ENCODE measurements around the gene SLC16A5. TPM values are rescaled to one million over a fixed set of nuclear protein-coding genes. Genes with fewer than 3 reads are reported as not detected.
"Not testable (repeated sequence)": the region's sequence is repeated elsewhere in the genome, so short reads cannot be mapped to it uniquely, and the experiment has no call there.

SLC16A5 gene
- polyA plus RNA-seq, 4 donors = 24.1 to 32.3 (median 27.8) TPM

DNA sequence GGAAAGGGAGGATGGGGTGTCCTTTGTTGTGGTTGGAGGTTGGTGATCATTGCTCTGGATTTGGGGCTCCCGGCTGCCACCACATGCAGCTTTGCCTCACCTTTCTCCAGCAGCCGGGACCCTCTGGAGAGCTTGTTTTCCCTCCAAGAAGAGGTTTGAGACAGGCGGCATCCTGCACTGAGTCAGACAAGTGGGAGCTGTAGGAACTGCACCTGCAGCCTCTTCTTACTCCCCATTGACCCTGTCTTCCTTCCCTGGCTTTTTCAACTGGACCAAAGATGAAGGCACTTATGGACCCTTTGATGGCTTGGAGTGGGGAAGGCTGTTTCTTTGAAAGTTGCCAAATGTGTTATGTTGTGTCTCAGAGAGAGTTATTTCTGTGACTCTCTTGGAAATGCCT is 24.1 kb upstream of the SLC16A5 start:
- DNase-seq (ENCODE audit: low read depth in 4 of 4, low spot score in 3 of 4) = no peak

DNA sequence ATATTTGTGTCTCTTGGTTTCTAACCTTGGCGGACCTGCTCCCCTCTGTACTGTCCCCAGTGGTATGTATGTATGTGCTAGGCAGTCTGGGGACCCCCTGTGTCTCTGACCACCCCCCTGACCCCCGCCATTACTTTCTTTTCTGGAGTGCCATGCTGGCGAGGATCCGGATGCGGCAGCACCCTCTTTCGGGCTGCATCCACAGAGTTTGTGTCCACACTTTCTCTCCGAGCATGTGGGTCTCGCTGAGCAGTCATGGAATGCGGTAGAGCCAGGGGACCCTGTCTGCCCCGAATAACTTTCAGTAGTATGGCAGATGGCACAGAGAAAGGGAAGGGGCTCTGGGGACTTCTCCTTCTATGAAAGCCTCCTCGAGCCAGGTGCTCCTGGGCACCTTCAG is 23.7 kb upstream of the SLC16A5 start:
- no peak for DNase-seq (ENCODE audit: low read depth in 4 of 4, low spot score in 3 of 4)

DNA sequence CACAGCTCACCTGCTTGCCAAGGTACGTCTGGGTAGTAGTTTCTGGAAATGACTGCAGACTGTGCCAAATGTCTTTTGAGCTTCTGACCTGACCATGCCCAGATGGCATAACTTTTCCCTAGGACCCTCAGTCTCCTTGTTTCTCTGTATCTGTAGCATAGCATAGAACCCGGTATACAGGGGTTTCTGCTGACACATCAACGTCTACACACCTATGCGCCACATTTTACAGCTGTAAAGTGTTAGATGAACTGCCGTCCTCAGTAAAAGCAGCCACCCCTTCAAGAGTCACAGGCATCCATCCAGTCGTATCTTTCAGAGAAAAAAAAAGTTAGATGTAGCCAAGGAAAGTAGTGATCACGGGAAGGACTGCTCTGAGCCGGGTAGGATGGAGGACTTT is 23.3 kb upstream of the SLC16A5 start:
- no peak for DNase-seq (ENCODE audit: low read depth in 4 of 4, low spot score in 3 of 4)

GRCh38 chr17:75064867-75065561 is 22.7 kb upstream of the SLC16A5 start:
- DNase-seq (ENCODE audit: low read depth in 4 of 4, low spot score in 3 of 4) = no peak

GRCh38 chr17:75065562-75066151 is 22.1 kb upstream of the SLC16A5 start:
- no peak for DNase-seq (ENCODE audit: low read depth in 4 of 4, low spot score in 3 of 4)

DNA sequence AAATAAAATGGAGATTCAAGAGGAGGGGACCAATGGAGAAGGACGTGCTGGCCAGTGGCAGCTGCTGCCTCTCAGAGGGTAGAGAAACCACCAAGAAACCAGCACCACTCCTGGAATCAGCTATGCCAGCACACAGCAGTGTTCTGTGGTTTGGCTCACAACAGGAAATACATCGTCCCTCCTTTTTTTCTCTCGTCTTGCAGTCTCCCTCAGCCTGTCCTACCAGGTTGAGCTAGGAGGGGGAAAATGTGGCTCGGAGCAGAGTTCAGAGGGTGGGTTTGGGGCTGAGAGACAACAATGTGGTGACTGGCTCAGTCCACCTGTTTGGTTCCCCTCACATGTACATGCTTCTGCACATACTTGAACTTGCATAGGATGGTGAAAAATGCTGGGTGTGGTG is 19.9 kb upstream of the SLC16A5 start:
- no peak for DNase-seq (ENCODE audit: low read depth in 4 of 4, low spot score in 3 of 4)

DNA sequence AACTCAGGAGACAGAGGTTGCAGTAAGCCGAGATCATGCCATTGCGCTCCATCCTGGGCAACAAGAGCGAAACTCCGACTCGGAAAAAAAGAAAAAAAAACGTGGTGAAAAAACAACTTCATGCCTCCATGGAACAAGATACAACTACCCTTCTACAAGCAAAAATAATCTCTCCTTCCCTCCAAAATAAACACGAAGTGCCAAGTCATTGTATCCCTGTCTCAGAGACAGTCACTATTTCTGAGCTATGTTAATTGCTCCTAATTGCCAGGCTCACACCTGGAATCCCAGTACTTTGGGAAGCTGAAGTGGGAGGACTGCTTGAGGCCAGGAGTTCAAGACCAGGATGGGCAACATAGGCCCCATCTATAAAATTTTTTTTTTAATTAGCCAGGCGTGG is 19.0 kb upstream of the SLC16A5 start:
- no peak for DNase-seq (ENCODE audit: low read depth in 4 of 4, low spot score in 3 of 4)

- DNase-seq (ENCODE audit: low read depth in 4 of 4, low spot score in 3 of 4) = no peak
Measured at GRCh38 chr17:75069783-75070182, 18.0 kb upstream of the SLC16A5 start.

DNA sequence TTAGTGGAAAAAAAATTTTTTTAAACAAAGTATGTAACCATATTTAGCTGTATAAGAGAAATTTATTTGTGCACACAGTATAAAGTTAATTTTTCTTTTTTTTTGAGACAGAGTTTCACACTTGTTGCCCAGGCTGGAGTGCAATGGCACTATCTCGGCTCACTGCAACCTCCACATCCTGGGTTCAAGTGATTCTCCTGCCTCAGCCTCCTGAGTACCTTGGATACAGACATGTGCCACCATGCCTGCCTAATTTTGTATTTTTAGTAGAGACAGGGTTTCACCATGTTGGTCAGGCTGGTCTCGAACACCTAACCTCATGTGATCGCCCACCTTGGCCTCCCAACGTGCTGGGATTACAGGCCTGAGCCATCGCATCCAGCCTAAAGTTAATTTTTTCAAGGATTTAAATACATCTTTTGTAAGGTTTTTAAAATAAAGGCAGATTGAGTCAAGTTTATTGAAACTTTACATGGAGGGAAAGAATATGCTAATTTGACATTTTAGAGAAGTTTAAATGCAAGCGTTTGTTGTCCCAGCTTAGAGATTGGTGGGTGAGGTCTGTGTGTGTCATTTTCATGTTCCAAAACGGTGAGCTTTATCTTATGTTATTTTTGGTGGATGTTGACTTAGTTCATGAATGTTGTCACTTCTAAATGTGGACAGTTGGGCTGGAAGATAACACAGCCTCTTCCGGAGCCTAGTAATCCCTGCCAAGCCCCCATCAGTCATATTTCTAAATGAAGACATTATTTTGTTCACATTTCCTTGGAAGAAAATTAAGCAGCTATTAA is 16.1 kb upstream of the SLC16A5 start:
- not testable (repeated sequence) for DNase-seq (ENCODE audit: low read depth in 4 of 4, low spot score in 3 of 4)

- not testable (repeated sequence) for DNase-seq (ENCODE audit: low read depth in 4 of 4, low spot score in 3 of 4)
Measured at GRCh38 chr17:75072909-75073308, 14.8 kb upstream of the SLC16A5 start.

- no peak for DNase-seq (ENCODE audit: low read depth in 4 of 4, low spot score in 3 of 4)
Measured at GRCh38 chr17:75073618-75074047, 14.1 kb upstream of the SLC16A5 start.

- no peak for DNase-seq (ENCODE audit: low read depth in 4 of 4, low spot score in 3 of 4)
Measured at GRCh38 chr17:75074532-75074931, 13.2 kb upstream of the SLC16A5 start.

- DNase-seq (ENCODE audit: low read depth in 4 of 4, low spot score in 3 of 4) = no peak
Measured at GRCh38 chr17:75075597-75076336, 12.0 kb upstream of the SLC16A5 start.

DNA sequence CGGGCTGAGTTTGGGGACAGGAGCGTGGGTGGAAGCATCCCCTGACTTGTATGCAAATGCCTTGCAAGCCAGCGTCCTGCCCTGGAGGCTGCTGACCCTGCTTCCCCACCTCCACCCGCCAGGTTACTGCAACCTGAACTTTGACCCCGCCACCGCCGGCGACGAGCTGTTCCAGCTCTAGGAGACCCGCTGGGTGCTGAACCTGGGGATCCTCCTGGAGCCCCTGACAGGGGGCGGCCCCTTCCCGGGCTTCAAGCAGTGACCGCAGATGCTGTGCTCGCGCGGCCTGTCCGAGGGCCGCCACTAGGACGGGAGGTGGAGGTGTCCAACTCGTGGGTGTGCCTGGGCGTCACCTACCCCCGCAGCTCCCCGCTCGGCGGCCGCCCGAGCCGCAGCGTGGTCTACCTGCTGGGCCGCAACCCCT is 10.7 kb upstream of the SLC16A5 start:
- no peak for DNase-seq (ENCODE audit: low read depth in 4 of 4, low spot score in 3 of 4)

- no peak for DNase-seq (ENCODE audit: low read depth in 4 of 4, low spot score in 3 of 4)
Measured at GRCh38 chr17:75077496-75078283, 10.1 kb upstream of the SLC16A5 start.

DNA sequence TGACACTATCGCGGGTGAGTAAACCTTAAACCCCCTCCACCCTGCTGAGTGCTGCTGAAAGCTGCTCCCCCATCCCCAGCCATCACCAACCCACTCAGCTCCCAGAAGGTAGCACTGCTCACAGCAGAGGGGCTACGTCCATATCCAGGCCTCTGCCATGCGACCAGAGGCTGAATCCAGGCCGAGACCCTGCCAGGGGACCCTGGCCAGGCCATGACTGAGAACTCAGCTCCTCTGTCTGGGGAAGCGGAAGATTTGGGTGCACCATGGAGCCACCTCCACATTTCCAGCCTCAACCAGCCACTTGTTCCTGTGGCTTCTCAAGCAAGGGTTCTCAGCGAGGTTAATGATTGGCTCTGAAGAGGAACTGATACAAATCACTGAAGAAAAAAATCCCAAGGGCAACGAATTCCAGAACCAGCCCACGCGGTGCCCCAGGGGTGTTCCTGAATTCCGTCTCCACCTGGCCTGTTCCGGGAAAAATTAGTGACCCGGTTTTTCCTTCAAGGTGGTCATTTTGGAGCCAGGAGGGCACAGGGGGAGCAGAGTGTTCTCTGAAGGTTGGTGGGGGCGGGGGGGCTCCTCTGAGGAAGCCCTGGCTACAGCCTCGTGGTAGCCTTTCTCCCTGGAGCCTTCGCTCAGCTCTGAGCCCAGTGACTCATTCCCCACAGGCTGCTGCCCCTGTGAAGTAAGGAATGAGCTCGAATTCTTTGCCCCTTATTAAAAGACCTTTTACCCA is 9.3 kb upstream of the SLC16A5 start:
- no peak for DNase-seq (ENCODE audit: low read depth in 4 of 4, low spot score in 3 of 4)

- no peak for DNase-seq (ENCODE audit: low read depth in 4 of 4, low spot score in 3 of 4)
Measured at GRCh38 chr17:75079023-75079373, 8.8 kb upstream of the SLC16A5 start.

GRCh38 chr17:75081611-75082540 is 5.9 kb upstream of the SLC16A5 start:
- no peak for DNase-seq (ENCODE audit: low read depth in 4 of 4, low spot score in 3 of 4)

GRCh38 chr17:75082683-75083082 is 5.1 kb upstream of the SLC16A5 start:
- DNase-seq (ENCODE audit: low read depth in 4 of 4, low spot score in 3 of 4) = no peak
